WTC11 (cell line): Measurements from ENCODE around the gene CLEC2L. TPM values are rescaled to one million over a fixed set of nuclear protein-coding genes. Genes with fewer than 3 reads are reported as not detected.

Experiments
- ATAC-seq: fragments of 200-7000 bp; cut with Tn5 transposase; 2 replicates; pipeline ENCODE4 v1.10.0; 2021; ENCODE audit warnings: mild to moderate bottlenecking, moderate library complexity
- CTCF ChIA-PET: fragments of 300-600 bp; sonication (Branson Sonifier 250); formaldehyde crosslinking; loops from one replicate; lab custom pipeline; 2021; ENCODE audit warnings: antibody characterized with exemption; lab: Charles Lee
- POLR2A ChIA-PET: fragments of 350-600 bp; sonication (Branson Sonifier 250); formaldehyde crosslinking; loops from one replicate; lab custom pipeline; 2021; ENCODE audit warnings: antibody characterized with exemption; lab: Charles Lee
- DNase-seq: peaks from one replicate; pipeline ENCODE4 v3.0.0; 2021; ENCODE audit warnings: low spot score
- H3K27ac Mint-ChIP-seq: 2 replicates; pipeline ENCODE4 v1.8.0; 2021; ENCODE audit warnings: mixed read lengths
- H3K27me3 Mint-ChIP-seq: 2 replicates; pipeline ENCODE4 v1.8.0; 2021; ENCODE audit warnings: low read depth, mild to moderate bottlenecking, moderate library complexity, mixed read lengths
- H3K36me3 Mint-ChIP-seq: 2 replicates; pipeline ENCODE4 v1.8.0; 2021; ENCODE audit warnings: mixed read lengths
- H3K4me1 Mint-ChIP-seq: 2 replicates; pipeline ENCODE4 v1.8.0; 2022; ENCODE audit warnings: mixed read lengths
- H3K4me3 Mint-ChIP-seq: 2 replicates; pipeline ENCODE4 v1.8.0; 2021; ENCODE audit warnings: mild to moderate bottlenecking, moderate library complexity, mixed read lengths
- H3K9me3 Mint-ChIP-seq: 2 replicates; pipeline ENCODE4 v1.8.0; 2021; ENCODE audit warnings: mixed read lengths
- AFF4 ChIP-seq: sonication (generic); formaldehyde crosslinking; IDR thresholded peaks from 2 replicates; pipeline ENCODE4 v1.8.1; 2023; ENCODE audit warnings: mild to moderate bottlenecking, missing genetic modification reagents, borderline replicate concordance
- ATF6 ChIP-seq: sonication (generic); formaldehyde crosslinking; IDR thresholded peaks from 2 replicates; pipeline ENCODE4 v1.8.1; 2023; ENCODE audit warnings: mild to moderate bottlenecking, missing genetic modification reagents
- CREM ChIP-seq: sonication (generic); formaldehyde crosslinking; IDR thresholded peaks from 2 replicates; pipeline ENCODE4 v1.8.1; 2022; ENCODE audit warnings: mild to moderate bottlenecking, missing genetic modification reagents, moderate library complexity
- ELF4 ChIP-seq: sonication (generic); formaldehyde crosslinking; IDR thresholded peaks from 2 replicates; pipeline ENCODE4 v1.8.1; 2022; ENCODE audit warnings: low read depth, mild to moderate bottlenecking, moderate library complexity, missing genetic modification reagents
- FOXP1 ChIP-seq: sonication (generic); formaldehyde crosslinking; IDR thresholded peaks from 2 replicates; pipeline ENCODE4 v1.8.0; 2022; ENCODE audit warnings: missing genetic modification reagents, mild to moderate bottlenecking, moderate library complexity, borderline replicate concordance
- GTF2I ChIP-seq: fragments of 250-450 bp; sonication (Bioruptor Pico); conservative IDR thresholded peaks from 2 replicates; pipeline ENCODE4 v1.4.0; 2021; ENCODE audit warnings: mild to moderate bottlenecking
- NFATC4 ChIP-seq: fragments of 250-450 bp; sonication (Bioruptor Pico); IDR thresholded peaks from 2 replicates; pipeline ENCODE4 v1.9.0; 2021; ENCODE audit warnings: mild to moderate bottlenecking
- NR3C1 ChIP-seq: sonication (generic); formaldehyde crosslinking; conservative IDR thresholded peaks from 2 replicates; pipeline ENCODE4 v1.8.1; 2023; ENCODE audit warnings: low read depth, mild to moderate bottlenecking, missing genetic modification reagents
- OVOL2 ChIP-seq: fragments of 250-450 bp; sonication (Bioruptor Pico); IDR thresholded peaks from 2 replicates; pipeline ENCODE4 v1.9.0; 2021; ENCODE audit warnings: mild to moderate bottlenecking, borderline replicate concordance
- SOX15 ChIP-seq: fragments of 250-450 bp; sonication (Bioruptor Pico); IDR thresholded peaks from 2 replicates; pipeline ENCODE4 v1.9.0; 2021; ENCODE audit warnings: mild to moderate bottlenecking
- TCF7 ChIP-seq: sonication (generic); formaldehyde crosslinking; IDR thresholded peaks from 2 replicates; pipeline ENCODE4 v1.8.0; 2022; ENCODE audit warnings: mild to moderate bottlenecking, low read depth, missing genetic modification reagents, moderate library complexity
- USF2 ChIP-seq: sonication (generic); formaldehyde crosslinking; IDR thresholded peaks from 2 replicates; pipeline ENCODE4 v1.8.1; 2023; ENCODE audit warnings: mild to moderate bottlenecking, missing genetic modification reagents, moderate library complexity
- ZNF138 ChIP-seq: sonication (generic); formaldehyde crosslinking; conservative IDR thresholded peaks from 2 replicates; pipeline ENCODE4 v1.8.1; 2022; ENCODE audit warnings: mild to moderate bottlenecking, moderate library complexity, missing genetic modification reagents
- ZNF263 ChIP-seq: sonication (generic); formaldehyde crosslinking; IDR thresholded peaks from 2 replicates; pipeline ENCODE4 v1.8.1; 2022; ENCODE audit warnings: low read depth, mild to moderate bottlenecking, moderate library complexity, missing genetic modification reagents
- ZNF671 ChIP-seq: fragments of 250-450 bp; sonication (Bioruptor Pico); IDR thresholded peaks from 2 replicates; pipeline ENCODE4 v1.8.0; 2021; ENCODE audit warnings: mild to moderate bottlenecking
- ZSCAN18 ChIP-seq: fragments of 250-450 bp; sonication (Bioruptor Pico); IDR thresholded peaks from 2 replicates; pipeline ENCODE4 v2.1.2; 2022; ENCODE audit warnings: mild to moderate bottlenecking, moderate library complexity
- total RNA-seq: library from RNA; stranded (reverse); gene quantifications from 3 replicates; pipeline ENCODE4 v1.2.3, GENCODE V29; 2021

The CLEC2L gene
- total RNA-seq, 1 experiment from 2014 or later = 0.13 TPM

- TF ChIP-seq USF2 (CRISPR knock-in tag) (no peak), ATF6 (no peak)
- TF ChIP-seq, all 79 proteins: peak for 0
These were observed 37.2 kb downstream of the CLEC2L start (continued) for GRCh38 chr7:139560678-139561077.

GRCh38 chr7:139562491-139562890 lies 39.0 kb downstream of the CLEC2L start:
- peaks cover 33% of the 10 kb centered on the region for H3K4me1 Mint-ChIP-seq
- ChIA-PET CTCF (interaction anchor here (1.0 kb wide), 1 partner anchor 27 kb away, joined by 3 read pairs; no protein-coding TSS in a partner anchor), POLR2A (no interaction called here)
- no peak overlapping the region for H3K4me3 Mint-ChIP-seq
- H3K36me3 Mint-ChIP-seq = no peaks in the 10 kb centered on the region
- peaks cover 5% of the 10 kb centered on the region for H3K9me3 Mint-ChIP-seq
- H3K27ac Mint-ChIP-seq = no peak overlapping the region
- no peak for DNase-seq
- TF ChIP-seq ZSCAN18 = no peak
- no peak for TF ChIP-seq ELF4 (CRISPR knock-in tag)
- TF ChIP-seq ZNF263 (CRISPR knock-in tag) = no peak
- TF ChIP-seq TCF7 (CRISPR knock-in tag) = no peak
- TF ChIP-seq ZNF671 (CRISPR knock-in tag) = no peak
- TF ChIP-seq FOXP1 (CRISPR knock-in tag) = no peak
- no peak for TF ChIP-seq ZNF138 (CRISPR knock-in tag)
- no peak for TF ChIP-seq OVOL2 (CRISPR knock-in tag)
- no peak for TF ChIP-seq GTF2I (CRISPR knock-in tag)
- no peak for TF ChIP-seq NFATC4 (CRISPR knock-in tag)
- TF ChIP-seq SOX15 (CRISPR knock-in tag) = no peak
- TF ChIP-seq CREM (CRISPR knock-in tag) = no peak
- TF ChIP-seq AFF4 (CRISPR knock-in tag) = no peak
- no peak for TF ChIP-seq NR3C1 (CRISPR knock-in tag)
- TF ChIP-seq, all 79 proteins: peak for 0
- no peak for ATAC-seq
- H3K27me3 Mint-ChIP-seq = no peaks in the 10 kb centered on the region; the same call in 1 of the 2 replicates
